HG03175 (cell line): ENCODE measurements around the gene SLC4A3.

Experiments used
- ATAC-seq: cut with Tn5 transposase; IDR thresholded peaks from one replicate; pipeline ENCODE4 v1.9.1; 2021; ENCODE audit warnings: mild to moderate bottlenecking, moderate library complexity; ENCODE audit not compliant: unreplicated experiment

SLC4A3 gene

DNA sequence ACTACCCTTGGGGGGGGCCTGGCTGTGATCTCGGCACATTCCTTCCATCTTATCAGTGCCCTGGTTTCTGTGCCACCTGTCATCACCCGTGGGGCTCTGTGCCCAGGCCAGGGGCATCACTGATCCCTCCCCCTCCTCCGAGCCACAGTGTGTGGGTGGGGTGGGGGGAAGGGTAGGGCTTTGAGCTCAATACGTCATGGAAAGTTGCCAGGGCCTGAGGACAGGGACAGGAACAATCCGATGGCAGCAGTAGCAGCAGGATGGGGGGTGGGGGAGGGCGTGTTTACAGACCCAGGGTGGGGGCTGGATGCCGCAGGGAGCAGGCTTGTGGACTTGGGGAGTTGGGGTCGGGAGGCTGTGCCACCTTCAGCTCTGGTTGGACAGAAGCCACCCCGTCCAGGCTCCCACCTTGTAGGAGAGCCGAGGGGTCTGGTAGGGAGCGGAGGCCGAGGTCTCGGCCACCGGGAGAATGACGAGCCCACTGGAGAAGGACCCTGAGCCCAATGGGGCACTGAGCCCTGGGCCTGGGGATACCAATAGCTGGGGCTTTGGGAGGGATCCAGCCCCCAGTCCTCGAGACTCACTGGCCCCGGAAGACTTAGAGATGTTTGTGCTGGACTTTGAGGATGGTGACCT lies 3.5 kb downstream of the SLC4A3 start:
- ATAC-seq, result no peak

DNA sequence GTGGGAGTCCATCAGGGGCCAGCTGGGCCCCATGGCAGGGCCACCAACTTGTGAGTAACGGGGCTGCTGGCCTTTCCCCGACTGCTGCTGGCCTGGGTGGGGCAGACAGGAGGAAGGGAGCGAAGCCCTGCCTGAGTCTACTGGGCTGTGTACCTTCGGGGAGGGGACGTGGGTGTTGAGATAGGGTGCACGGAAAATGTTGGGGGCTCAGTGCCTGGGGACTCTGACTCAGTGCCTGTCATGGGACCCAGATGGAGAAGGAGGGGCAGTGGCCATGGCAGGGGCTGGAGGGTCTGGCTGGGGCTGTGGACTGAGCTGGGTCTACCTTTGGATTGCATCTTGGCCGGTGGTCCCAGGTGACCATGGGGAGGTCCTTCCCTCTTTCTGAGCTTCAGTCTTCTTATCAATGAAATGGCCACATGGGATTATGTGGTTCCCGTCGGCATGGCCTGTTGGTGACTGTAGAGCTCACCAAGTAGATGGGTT lies 4.0 kb downstream of the SLC4A3 start:
- ATAC-seq, result no peak

DNA sequence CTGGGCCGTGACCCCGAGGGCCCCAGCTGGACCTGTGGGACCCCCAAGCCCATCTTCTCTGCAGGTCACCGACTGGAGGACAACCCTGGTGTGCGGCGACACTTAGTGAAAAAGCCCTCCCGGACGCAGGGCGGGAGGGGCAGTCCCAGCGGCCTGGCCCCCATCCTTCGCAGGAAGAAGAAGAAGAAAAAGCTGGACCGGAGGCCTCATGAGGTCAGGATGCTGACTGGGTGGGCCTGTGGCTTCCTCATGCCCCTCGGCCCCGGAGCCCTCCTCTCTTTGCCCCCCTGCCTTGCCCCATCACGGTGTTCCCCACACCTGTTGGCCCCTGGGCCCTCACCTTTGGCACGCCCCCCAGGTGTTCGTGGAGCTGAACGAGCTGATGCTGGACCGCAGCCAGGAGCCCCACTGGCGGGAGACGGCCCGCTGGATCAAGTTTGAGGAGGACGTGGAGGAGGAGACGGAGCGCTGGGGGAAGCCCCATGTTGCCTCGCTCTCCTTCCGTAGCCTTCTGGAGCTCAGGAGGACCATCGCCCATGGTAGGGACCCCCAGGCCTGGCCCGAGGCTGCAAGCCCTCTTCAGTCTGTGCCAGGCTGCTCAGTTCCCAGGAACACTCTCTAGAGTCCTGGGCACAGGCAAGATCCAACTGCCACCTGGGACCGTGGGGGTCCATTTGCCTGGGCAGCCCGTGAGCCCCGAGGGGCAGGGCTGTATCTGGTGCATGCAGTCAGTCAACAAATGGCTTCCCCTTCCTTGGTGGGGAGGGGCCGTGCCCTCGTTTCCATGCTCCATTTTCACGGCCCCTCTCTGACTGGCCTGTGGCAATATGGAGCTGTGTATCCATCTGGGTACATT lies 4.7 kb downstream of the SLC4A3 start:
- no peak for ATAC-seq

DNA sequence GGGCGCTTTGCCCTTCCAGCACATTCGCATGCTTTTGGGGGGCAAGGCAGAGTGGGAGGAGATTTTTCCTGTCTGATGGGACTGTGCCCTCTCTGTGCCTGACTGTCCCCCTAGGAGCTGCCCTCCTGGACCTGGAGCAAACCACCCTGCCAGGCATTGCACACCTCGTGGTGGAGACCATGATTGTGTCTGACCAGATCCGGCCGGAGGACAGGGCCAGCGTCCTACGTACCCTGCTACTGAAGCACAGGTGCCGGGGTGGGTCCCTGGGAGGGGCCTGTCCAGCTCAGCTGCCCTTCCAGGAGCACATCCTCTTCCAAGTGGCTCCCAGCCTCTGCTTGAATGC lies 5.3 kb downstream of the SLC4A3 start:
- ATAC-seq, result no peak

DNA sequence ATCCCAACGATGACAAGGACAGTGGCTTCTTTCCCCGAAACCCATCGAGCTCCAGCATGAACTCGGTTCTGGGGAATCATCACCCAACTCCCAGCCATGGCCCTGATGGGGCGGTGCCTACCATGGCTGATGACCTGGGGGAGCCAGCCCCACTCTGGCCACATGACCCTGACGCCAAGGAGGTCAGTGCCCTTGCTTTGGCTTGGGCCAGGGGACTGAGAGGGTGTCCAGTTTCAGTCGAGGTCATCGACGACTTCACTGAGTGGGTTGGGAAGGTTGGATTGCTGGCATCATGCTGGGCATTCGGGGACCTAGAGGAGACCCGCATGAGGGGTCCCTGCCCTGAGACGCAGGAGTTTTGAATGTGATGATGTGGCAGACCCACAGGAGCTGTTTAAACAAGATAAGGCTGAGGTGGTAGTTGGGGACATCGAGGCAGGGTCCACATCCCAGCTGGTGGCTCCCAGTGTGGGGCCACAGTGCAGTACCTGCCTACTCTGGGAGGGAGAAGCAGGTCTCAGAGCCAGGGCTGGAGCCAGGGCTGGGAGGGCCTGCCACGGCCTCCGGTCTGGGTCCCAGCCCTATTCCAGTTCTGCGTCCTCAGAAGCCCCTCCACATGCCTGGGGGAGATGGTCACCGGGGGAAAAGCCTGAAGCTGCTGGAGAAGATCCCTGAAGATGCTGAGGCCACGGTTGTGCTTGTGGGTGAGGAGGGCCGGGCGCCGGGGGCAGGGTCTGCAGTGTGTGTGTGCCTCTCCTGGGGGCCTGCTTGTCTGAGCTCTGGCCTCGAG lies 6.0 kb downstream of the SLC4A3 start:
- ATAC-seq, result no peak

DNA sequence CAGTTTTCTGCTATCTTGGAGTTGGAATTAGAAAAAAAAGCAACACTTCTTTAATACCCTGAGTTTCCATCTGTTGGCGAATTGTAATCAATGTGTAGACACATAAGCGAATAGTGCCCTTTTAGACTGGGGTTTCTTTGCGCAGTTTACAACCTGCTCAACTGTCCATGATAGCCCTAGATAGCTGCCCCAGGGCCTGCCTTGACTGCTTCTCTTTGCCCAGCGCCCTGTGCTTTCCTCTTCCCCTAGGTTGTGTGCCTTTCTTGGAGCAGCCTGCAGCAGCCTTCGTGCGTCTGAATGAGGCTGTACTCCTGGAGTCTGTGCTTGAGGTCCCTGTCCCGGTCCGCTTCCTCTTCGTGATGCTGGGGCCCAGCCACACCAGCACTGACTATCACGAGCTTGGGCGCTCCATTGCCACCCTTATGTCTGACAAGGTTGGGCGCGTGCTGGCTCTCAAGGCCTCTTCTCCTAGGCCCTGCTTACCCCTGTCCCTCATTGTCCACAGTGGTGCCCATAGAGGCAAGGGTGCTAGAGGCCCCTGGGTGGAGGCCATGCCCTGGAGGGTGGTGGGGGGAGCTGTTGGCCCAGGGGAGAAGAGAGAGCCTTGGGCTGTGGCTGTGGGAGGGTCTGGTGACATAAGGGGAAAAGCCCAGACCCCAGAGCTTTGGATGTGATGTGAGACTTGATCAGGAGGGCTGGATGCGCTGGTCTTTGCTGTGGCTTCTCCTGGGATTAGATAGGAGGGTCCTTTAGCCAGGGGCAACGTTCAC lies 6.9 kb downstream of the SLC4A3 start:
- no peak for ATAC-seq

DNA sequence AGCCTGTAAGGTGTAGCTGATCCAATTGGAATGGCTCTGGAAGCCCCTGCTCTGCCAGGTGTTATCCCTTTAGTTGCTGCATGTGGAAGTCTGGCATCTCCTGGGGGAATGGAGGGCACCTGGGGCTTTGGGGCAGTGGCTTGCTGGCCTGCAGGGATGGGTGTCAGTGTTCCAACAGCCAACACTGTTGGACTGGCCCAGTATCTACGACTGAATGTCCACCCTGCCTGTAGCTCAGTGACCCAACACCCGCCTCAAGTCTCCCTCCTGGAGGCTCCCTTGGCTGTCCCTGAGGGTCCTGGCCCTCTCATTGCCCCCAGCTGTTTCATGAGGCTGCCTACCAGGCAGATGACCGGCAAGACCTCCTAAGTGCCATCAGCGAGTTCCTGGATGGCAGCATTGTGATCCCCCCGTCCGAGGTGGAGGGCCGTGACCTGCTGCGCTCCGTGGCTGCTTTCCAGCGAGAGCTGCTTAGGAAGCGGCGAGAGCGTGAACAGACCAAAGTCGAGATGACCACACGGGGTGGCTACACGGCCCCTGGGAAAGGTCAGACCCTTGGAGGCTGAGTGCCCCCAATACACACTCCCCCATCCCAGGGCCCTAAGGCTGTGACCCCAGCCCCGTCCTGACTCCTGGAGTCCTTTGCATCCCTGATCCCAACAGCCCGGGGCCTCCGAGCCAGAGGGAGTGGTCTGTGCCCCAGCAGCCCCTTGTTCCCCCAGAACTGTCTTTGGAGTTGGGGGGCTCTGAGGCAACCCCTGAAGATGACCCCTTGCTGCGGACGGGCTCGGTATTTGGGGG lies 7.7 kb downstream of the SLC4A3 start:
- no peak for ATAC-seq

DNA sequence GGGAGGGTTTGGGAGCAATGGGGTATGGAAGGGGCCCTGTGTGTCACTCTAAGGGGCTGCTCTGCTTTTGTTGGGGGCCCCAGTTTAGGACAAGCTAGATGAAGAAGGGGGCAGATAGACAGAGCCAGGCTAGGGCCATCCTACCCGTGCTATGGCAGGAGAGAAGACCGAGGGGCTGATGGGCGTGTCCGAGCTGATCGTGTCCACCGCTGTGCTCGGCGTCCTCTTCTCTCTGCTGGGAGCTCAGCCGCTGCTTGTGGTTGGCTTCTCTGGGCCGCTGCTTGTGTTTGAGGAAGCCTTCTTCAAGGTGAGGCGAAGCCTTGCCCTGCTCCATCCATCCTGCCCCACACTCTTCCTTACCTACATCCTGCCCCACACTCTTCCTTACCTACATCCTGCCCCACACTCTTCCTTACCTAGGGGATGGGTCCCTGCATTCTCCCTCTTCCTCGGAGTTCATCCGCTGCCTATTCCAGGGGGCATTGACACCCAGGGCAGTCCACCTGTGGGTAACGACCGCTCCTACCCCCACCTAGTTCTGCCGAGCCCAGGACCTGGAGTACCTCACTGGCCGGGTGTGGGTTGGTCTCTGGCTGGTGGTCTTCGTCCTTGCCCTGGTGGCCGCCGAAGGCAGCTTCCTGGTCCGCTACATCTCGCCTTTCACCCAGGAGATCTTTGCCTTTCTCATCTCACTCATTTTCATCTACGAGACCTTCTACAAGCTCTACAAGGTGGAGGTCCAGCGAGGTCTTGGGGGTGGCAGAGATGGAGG lies 8.9 kb downstream of the SLC4A3 start:
- no peak for ATAC-seq

DNA sequence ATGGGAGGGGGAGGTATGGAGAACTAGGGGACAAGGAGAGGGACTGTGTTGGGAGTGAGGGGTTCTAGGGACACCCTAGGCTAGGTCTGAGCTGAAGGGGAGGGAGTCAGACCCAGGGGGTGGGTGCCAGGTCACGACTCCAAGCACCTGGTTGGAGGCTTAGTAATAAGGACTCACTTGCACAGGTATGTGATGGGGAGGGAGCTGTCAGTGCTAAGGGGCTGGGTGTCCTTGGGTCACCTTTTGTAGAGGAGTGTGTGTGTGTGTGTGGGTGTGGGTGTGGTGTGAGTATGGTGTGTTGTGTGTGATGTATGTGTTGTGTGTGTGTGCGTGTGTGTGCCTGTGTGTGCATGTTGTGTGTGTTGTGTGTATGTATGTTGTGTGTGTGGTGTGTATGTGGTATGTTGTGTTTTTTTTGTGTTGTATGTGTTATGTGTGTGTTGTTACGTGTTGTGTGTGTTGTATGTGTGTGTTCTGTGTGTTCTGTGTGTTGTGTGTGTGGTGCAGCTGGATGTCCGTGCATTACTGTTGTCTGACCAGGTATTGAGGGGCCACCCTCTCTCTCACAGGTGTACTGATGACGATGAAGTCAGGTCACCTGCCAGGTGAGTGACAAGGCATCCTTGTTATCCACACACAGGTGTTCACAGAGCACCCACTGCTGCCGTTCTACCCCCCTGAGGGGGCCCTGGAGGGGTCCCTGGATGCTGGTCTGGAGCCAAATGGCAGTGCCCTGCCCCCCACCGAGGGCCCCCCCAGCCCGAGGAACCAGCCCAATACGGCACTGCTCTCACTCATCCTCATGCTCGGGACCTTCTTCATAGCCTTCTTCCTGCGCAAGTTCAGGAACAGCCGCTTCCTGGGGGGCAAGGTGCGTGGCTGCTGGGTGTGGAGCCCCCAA lies 9.8 kb downstream of the SLC4A3 start:
- no peak for ATAC-seq

DNA sequence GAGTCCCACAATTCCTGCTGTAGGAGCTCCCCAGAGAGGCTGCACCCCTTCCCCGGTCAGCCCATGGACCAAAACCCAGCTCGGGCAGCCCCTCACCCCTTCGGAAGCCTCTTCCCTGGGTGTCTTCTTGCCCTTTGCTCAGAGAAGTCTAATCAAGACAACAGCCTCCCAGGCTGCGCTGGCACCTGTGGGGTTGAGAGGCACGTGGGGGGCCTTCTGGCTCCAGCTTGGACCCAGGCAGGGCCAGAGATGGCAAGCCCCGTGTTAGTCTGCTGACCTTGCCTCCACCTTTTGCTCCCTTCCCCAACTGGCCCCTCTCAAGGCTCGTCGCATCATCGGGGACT lies 10.4 kb downstream of the SLC4A3 start:
- ATAC-seq, result no peak

DNA sequence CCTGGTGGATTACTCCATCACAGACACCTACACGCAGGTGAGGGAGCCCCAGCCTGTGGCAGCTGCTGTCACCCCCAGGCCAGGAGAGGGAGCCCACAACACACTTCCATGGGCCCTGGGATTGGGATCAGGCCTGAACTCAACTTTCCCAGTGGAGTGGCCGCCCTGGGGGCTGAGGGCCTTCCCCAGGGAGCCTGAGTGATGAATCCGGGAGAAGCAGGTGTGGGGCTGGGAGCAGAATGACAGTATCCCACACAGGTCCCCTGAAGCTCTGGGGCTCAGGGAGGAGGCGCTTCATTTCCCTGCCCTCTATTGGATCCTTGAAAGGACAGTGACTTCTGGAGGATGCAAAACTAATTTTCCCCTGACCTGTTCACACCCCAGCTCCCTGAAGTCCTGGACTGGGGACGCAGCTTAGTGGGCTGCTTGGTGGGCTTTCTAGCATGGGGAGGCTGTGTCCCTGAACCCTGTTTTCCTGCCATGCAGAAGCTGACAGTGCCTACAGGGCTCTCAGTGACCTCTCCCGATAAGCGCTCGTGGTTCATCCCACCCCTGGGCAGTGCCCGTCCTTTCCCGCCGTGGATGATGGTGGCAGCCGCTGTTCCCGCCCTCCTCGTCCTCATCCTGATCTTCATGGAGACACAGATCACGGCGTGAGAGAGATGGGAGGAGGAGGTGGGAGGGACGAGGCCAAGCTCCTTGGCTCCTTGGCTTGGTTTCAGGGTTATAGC lies 11.0 kb downstream of the SLC4A3 start:
- ATAC-seq, result no peak

DNA sequence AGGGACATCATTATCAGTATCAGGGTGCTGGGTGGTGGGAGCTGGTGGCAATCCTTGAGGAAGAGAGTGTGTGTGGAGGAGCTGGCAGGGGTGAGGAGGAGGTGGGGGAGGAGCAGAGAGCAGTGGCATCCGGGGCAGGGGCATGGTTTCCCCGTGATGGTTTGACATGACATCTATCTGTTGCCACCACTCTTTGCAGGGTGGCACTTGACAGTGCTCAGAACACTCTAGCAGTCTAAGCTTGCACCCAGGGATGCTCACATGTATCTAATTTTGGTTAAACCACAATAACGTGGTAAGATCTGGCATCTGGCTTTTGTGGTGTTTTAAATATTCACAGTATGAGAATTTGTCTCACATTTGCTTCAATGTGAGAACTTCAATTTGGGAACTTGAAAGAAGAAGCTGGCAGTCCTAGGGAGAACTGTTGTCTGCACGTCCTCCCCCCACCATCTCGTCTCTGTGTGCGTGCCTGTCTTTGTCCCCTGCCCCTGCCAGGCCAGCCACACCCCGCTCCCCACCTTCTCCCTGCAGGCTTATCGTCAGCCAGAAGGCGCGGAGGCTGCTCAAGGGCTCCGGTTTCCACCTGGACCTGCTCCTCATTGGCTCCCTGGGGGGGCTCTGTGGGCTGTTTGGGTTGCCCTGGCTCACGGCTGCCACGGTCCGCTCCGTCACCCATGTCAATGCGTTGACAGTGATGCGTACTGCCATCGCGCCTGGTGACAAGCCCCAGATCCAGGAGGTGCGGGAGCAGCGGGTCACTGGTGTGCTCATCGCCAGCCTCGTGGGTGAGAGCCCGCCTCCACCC lies 11.7 kb downstream of the SLC4A3 start:
- ATAC-seq, result no peak

DNA sequence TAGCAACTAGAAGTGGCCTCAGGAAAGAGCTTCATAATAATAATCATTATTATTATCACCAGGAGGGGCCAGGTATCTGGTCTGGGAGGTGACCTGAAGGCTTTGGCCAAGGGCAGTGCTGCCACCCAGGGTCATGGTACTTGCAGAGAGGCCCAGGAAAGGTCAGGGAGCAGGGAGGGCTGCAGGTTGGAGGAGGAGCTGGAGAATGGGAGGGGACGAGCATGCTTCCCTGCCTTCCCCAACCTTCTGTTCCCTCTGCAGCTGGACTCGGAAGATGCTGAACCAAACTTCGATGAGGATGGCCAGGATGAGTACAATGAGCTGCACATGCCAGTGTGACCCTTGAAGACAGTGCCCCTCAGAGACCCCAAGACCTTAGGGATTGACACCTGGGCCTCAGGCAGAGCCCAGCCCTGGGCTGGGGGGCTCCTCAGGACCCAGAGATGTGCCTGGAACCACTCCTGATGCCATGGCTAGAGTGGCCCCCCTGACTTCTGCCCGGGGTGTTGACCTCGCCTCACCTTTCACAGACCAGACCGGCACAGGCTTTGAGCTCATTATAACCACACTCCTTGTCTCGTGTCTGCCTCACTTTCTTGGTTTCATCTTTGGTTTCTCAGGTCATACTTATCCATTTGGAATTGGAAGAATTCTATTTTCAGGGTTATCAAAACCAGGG lies 14.1 kb downstream of the SLC4A3 start:
- no peak for ATAC-seq

DNA sequence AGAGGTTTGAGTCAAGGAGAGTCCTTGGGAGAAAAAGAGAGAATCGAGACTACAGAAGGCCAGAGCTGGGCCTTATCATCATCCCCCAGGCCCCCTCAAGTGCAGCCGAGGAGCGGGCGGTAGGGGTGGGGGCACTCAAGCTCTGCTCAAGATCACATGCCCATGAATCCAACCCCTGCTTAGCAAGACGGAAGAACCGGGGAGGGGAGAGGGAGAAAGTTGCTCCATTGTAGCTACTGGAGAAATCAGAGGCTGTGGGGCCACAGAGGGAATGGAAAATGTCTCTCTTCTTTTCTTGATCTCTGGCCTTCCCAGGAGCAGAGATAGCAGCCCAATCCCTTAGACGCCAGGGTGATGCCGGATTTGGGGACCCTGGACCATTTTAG lies 14.6 kb downstream of the SLC4A3 start:
- ATAC-seq, result no peak

DNA sequence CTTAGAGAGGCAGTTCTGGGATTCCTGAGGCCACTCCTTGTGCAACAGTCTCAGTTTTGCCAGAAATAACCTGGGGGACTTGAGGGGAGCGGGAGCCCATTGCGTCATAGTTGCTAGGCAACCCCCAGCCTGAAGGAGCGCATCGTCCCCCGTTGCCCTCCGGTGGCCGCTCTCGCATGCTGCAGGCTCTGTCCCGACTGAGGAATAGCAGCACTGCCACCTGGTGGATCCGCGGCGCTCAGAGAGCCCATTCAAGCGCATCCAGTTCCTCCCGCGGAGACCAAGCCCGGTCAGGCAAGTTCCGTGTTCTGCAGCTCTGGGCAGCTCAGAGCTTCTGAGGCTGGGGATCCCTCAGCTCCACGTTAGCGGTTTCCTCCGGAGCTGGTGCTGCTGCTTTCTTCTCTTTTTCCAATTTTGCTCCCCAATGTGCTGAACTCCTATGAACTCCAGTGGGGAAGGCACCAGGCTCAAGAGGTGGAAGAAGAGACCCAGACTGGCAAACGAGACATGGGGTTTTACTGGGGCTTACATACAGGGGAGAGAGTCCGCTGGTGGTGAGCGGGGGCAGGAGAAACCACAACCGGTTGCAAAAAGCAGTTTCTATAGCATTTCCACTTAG lies 15.1 kb downstream of the SLC4A3 start:
- peak; percentile 97 for ATAC-seq

DNA sequence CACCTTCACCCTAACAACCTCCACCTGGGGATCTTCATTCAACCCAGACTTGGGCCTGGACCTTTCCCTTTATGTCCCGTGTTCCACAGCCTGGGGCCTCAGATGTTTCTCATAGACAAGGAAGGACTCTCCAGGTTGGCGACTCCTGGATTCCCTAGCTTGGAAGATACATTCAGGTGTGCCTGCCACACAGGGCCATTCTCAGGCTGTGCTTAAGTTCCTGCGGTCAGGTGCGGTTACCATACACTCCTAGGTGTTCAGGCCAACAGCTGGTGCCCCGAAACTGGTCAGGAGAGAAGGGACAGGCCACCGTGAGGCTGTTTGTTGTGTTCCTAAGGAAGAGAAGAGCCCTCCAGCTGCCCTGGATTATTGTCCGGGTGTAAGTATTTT lies 15.6 kb downstream of the SLC4A3 start:
- no peak for ATAC-seq
